Posterior cingulate gyrus (tissue), 11 donors: ENCODE data around the gene ANGPTL8.

ENCODE experiments used
- DNase-seq, 10 donors: peaks; one replicate each; pipeline versions ENCODE4 v3.0.0 to v3.0.0-alpha.2; 2020 to 2021; ENCODE audit warnings: mixed read lengths in 3 of 10
- intact Hi-C: fragments of 100-400 bp; cut with DNase I; formaldehyde crosslinking; loops from one replicate; pipeline ENCODE4 v1.15.1; 2023

Gene ANGPTL8

GRCh38 chr19:11286312-11286974, 47.0 kb downstream of the ANGPTL8 start:
- DNase-seq: no peak
- intact Hi-C loops: no loop called here

DNA sequence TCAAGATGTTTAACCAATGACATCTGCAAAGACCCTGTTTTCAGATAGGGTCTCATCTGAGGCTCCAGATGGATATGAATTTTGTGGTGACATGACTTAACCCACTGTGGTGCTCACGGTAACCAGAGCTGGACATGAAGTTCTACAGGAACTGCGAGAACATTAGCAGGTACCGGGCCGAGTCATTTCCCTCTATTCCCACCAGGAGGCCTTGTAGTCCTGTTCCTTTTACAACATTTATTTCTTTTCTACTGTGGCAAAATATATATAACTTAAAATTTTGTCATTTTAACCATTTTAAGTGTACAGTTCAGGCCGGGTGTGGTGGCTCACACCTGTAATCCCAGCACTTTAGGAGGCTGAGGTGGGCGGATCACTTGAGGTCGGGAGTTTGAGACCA, 48.9 kb downstream of the ANGPTL8 start:
- DNase-seq: peak in 1 of 10 donors; percentile 27
- intact Hi-C loops: no loop called here

DNA sequence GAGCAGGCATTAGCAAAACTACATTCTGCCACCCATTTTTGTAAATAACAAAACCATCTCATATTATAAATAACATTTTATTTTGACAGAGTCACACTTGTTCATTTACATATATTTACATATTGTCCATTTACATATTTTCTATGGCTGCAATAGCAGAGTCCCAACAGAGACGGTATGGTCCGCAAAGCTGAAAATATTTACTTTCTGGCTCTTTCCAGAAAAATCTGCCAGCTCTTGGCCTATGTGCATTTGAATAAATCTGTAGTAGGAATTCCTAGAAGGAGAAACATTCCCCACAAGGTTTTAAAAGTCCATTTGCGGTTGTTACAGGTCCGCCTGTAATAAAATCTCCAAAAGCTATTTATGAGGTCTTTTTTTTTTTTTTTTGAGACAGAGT, 50.8 kb downstream of the ANGPTL8 start:
- no peak for DNase-seq
- intact Hi-C loops: loop anchor here (5.0 kb wide), 1 partner anchor 192 kb away; the partner anchor contains the start of gene ELAVL3

DNA sequence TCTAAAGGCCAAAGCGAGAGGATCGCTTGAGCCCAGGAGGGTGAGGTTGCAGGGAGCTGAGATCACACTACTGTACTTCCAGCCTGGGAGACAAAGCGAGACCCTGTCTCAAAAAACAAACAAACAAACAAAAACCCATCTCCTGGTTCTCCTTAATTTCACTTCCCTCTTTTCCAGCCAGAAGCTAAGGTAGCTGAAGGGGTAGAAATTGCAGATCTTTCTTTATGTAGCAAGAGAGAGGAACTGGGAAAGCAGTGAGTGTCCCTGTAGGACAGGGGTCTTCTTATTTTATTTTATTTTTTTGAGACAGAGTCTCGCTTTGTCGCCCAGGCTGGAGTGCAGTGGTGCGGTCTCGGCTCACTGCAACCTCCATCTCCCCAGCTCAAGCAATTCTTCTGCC, 52.0 kb downstream of the ANGPTL8 start:
- DNase-seq: no peak
- intact Hi-C loops: loop anchor here (5.0 kb wide), 1 partner anchor 191 kb away; the partner anchor contains the start of gene ELAVL3
